Keratinocyte (primary cell): Measurements from ENCODE around the gene ITGB5. TPM values are rescaled to one million over a fixed set of nuclear protein-coding genes. Genes with fewer than 3 reads are reported as not detected.
A peak's percentile ranks its signal among the peaks of the same experiment; 100 is the strongest.

Experiments
- DNase-seq: peaks from one replicate; pipeline ENCODE4 v3.0.0-alpha.2; 2011; ENCODE audit warnings: low read depth, missing footprints, low spot score
- FAIRE-seq: peaks from 2 replicates; lab custom pipeline; 2011; peaks lifted over from hg19 to GRCh38; lab: Jason Lieb, UNC
- H2AFZ ChIP-seq: 2 replicates; pipeline ENCODE4 v1.6.0; 2012; ENCODE audit warnings: low read length, control low read depth, inconsistent platforms; ENCODE audit not compliant: control insufficient read depth
- H3K27ac ChIP-seq: 2 replicates; pipeline ENCODE4 v1.5.1; 2011; ENCODE audit warnings: low read length; ENCODE audit not compliant: control insufficient read depth, insufficient read depth
- H3K27me3 ChIP-seq: 3 replicates; pipeline ENCODE4 v1.6.0; 2011; ENCODE audit warnings: low read length; ENCODE audit not compliant: control insufficient read depth, insufficient read depth; ENCODE audit errors: extremely low read depth
- H3K36me3 ChIP-seq, 2 experiments: 2 replicates in 1 of 2; 3 replicates in 1 of 2; pipeline ENCODE4 v1.5.1; 2011; ENCODE audit warnings: low read length in 2 of 2, mild to moderate bottlenecking in 1 of 2; ENCODE audit not compliant: control insufficient read depth in 2 of 2, insufficient read depth in 2 of 2; ENCODE audit errors: extremely low read depth in 1 of 2
- H3K4me1 ChIP-seq: 3 replicates; pipeline ENCODE4 v1.5.1; 2011; ENCODE audit warnings: low read length; ENCODE audit not compliant: control insufficient read depth, insufficient read depth; ENCODE audit errors: extremely low read depth
- H3K4me2 ChIP-seq: 3 replicates; pipeline ENCODE4 v1.6.0; 2011; ENCODE audit warnings: low read depth, low read length; ENCODE audit not compliant: control insufficient read depth, insufficient read depth; ENCODE audit errors: extremely low read depth
- H3K4me3 ChIP-seq, 3 experiments: fragments of 200-600 bp in 1 of 3; sonication (generic) in 1 of 3; 2 replicates in 2 of 3; 3 replicates in 1 of 3; pipeline ENCODE4 v1.5.1; 2011 to 2016; ENCODE audit warnings: low read length in 3 of 3, mild to moderate bottlenecking in 3 of 3, control low read depth in 2 of 3, inconsistent platforms in 1 of 3, low read depth in 1 of 3, mixed read lengths in 1 of 3, mixed run types in 1 of 3, moderate library complexity in 1 of 3; ENCODE audit not compliant: control insufficient read depth in 2 of 3, insufficient read depth in 2 of 3; ENCODE audit errors: extremely low read depth in 1 of 3
- H3K79me2 ChIP-seq: 2 replicates; pipeline ENCODE4 v1.6.0; 2012; ENCODE audit warnings: low read length; ENCODE audit not compliant: control insufficient read depth, insufficient read depth
- H3K9ac ChIP-seq: 3 replicates; pipeline ENCODE4 v1.6.0; 2011; ENCODE audit warnings: low read length; ENCODE audit not compliant: control insufficient read depth, insufficient read depth; ENCODE audit errors: extremely low read depth
- H3K9me1 ChIP-seq: 3 replicates; pipeline ENCODE4 v1.6.0; 2011; ENCODE audit warnings: low read length; ENCODE audit not compliant: control insufficient read depth, insufficient read depth; ENCODE audit errors: extremely low read depth
- H3K9me3 ChIP-seq: 2 replicates; pipeline ENCODE4 v1.5.1; 2012; ENCODE audit warnings: low read depth, low read length; ENCODE audit not compliant: control insufficient read depth
- H4K20me1 ChIP-seq: 3 replicates; pipeline ENCODE4 v1.6.0; 2011; ENCODE audit warnings: low read length; ENCODE audit not compliant: control insufficient read depth, insufficient read depth; ENCODE audit errors: extremely low read depth
- EZH2 ChIP-seq: IDR thresholded peaks from one replicate; pipeline ENCODE4 v1.6.1; 2012; ENCODE audit warnings: inconsistent platforms, mild to moderate bottlenecking, low read length, moderate library complexity
- dilution Hi-C: fragments of 300-500 bp; cut with MboI; formaldehyde crosslinking; loops from one replicate; pipeline ENCODE4 v1.7.0; 2020; ENCODE audit warnings: low sequenced_read_pairs; ENCODE audit not compliant: extremely low pct_ligation_motif_present
- polyA plus RNA-seq, 5 experiments: library from polyadenylated mRNA; depleted of rRNA in 3 of 5; stranded (reverse) in 3 of 5; stranded (forward) in 1 of 5; unstranded in 1 of 5; fragments of >200 nt; gene quantifications; 1 replicate in 1 of 5; 2 replicates in 3 of 5; 3 replicates in 1 of 5; pipeline versions ENCODE4 v1.2.1 to v1.2.3, GENCODE V29; 2011 to 2012; ENCODE audit warnings: missing spikeins in 2 of 5, low read depth in 1 of 5, low replicate concordance in 1 of 5
- TF ChIP-seq, protein P1 (sequence below), 3 experiments: IDR thresholded peaks in 1 of 3; conservative IDR thresholded peaks in 1 of 3; optimal IDR thresholded peaks in 1 of 3; 2 replicates in 2 of 3; 3 replicates in 1 of 3; pipeline versions ENCODE3 to v1.5.1; 2011; ENCODE audit warnings: low read length in 3 of 3, mild to moderate bottlenecking in 3 of 3, moderate library complexity in 2 of 3, control low read depth in 1 of 3, inconsistent platforms in 1 of 3; ENCODE audit not compliant: insufficient read depth in 2 of 3; ENCODE audit errors: extremely low read depth in 1 of 3

Gene ITGB5
- polyA plus RNA-seq, 1 donor (not counting 4 experiments of a cell fraction or from before 2014, with no cell fraction given), result 136 TPM

DNA sequence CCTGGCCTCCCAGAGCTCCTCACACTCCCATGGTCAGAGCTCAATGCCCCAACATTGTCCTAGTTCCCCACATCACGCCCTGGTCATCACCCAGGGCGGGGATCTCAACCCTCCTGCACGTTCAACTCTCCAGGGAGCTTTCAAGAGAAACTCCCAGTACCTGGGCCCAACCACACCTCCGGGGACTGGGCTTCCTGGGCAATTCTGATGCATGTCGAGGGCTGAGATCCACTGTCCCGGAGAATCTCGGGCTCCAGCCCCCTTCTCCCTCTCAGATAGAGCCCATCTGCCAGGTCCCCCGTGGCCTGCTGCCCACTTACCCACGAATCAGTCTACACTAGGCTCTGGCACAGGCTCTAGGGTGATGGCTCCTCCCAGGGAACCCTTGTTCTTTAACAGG is 117.7 kb downstream of the ITGB5 start:
- no peak for DNase-seq
- Histone ChIP-seq H3K79me2 (no peaks in the 10 kb centered on the region), H3K27me3 (no peaks in the 10 kb centered on the region), H3K4me1 (peaks cover 7% of the 10 kb centered on the region), H3K9ac (no peak overlapping the region), H3K36me3 (peaks cover 23 to 48% of the 10 kb centered on the region in 2 experiments), H3K27ac (no peak overlapping the region), H4K20me1 (no peaks in the 10 kb centered on the region), H3K9me1 (no peaks in the 10 kb centered on the region), H2AFZ (no peak overlapping the region), H3K9me3 (no peaks in the 10 kb centered on the region), H3K4me2 (no peak overlapping the region), H3K4me3 (no peak overlapping the region)
- dilution Hi-C loops, result no loop called here
- FAIRE-seq, result no peak
- no peak for TF ChIP-seq EZH2
- TF ChIP-seq, protein P1, sequence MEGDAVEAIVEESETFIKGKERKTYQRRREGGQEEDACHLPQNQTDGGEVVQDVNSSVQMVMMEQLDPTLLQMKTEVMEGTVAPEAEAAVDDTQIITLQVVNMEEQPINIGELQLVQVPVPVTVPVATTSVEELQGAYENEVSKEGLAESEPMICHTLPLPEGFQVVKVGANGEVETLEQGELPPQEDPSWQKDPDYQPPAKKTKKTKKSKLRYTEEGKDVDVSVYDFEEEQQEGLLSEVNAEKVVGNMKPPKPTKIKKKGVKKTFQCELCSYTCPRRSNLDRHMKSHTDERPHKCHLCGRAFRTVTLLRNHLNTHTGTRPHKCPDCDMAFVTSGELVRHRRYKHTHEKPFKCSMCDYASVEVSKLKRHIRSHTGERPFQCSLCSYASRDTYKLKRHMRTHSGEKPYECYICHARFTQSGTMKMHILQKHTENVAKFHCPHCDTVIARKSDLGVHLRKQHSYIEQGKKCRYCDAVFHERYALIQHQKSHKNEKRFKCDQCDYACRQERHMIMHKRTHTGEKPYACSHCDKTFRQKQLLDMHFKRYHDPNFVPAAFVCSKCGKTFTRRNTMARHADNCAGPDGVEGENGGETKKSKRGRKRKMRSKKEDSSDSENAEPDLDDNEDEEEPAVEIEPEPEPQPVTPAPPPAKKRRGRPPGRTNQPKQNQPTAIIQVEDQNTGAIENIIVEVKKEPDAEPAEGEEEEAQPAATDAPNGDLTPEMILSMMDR (optimal IDR thresholded peaks at IDR 0.05 in 1 of 3, IDR thresholded peaks at IDR 0.05 in 1 of 3, conservative IDR thresholded peaks at IDR 0.05 in 1 of 3; ENCODE audit: extremely low read depth in 1 of 3, insufficient read depth in 2 of 3, low read length in 3 of 3), result no peak

DNA sequence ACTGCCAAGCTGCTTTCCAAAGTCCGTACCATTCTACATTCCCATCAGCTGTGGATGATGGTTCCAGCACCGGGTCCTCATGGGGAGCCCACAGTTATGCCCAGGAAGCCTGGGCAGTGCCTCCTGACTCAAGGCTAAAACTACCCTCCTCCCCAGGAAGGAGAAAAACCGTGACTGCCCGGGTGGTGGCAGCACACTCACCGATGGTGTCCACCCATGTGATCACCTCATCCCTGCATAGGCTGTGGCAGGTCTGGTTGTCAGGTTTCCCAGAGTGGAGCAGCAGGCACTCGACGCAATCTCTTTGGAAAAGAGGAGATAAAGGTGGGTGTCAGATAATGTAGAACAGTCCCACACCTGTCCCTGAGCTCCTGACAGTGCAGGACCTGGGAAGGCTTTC is 118.4 kb downstream of the ITGB5 start:
- DNase-seq (no peak), FAIRE-seq (no peak)
- H3K9me1 ChIP-seq, result no peaks in the 10 kb centered on the region
- H3K36me3 ChIP-seq, result peaks cover 24 to 50% of the 10 kb centered on the region in 2 experiments
- H3K27me3 ChIP-seq, result no peaks in the 10 kb centered on the region
- dilution Hi-C loops, result no loop called here
- no peak overlapping the region for H3K4me3 ChIP-seq
- TF ChIP-seq, protein P1 (optimal IDR thresholded peaks at IDR 0.05 in 1 of 3, IDR thresholded peaks at IDR 0.05 in 1 of 3, conservative IDR thresholded peaks at IDR 0.05 in 1 of 3; ENCODE audit: extremely low read depth in 1 of 3, insufficient read depth in 2 of 3, low read length in 3 of 3), result peak; percentile 44 to 73 (median 69)
- TF ChIP-seq EZH2, result no peak
- H3K9me3 ChIP-seq, result no peaks in the 10 kb centered on the region
- H3K9ac ChIP-seq, result no peak overlapping the region
- H3K4me2 ChIP-seq, result no peak overlapping the region
- H3K79me2 ChIP-seq, result no peaks in the 10 kb centered on the region
- H3K4me1 ChIP-seq, result peaks cover 4% of the 10 kb centered on the region
- H2AFZ ChIP-seq, result no peak overlapping the region
- no peak overlapping the region for H3K27ac ChIP-seq
- peaks cover under 1% of the 10 kb centered on the region for H4K20me1 ChIP-seq
